ENCODE data around the gene VPS51. TPM values are rescaled to one million over a fixed set of nuclear protein-coding genes. Genes with fewer than 3 reads are reported as not detected.

The VPS51 gene
- polyA plus RNA-seq, 1 donor from 2014 or later: 230 TPM

DNA sequence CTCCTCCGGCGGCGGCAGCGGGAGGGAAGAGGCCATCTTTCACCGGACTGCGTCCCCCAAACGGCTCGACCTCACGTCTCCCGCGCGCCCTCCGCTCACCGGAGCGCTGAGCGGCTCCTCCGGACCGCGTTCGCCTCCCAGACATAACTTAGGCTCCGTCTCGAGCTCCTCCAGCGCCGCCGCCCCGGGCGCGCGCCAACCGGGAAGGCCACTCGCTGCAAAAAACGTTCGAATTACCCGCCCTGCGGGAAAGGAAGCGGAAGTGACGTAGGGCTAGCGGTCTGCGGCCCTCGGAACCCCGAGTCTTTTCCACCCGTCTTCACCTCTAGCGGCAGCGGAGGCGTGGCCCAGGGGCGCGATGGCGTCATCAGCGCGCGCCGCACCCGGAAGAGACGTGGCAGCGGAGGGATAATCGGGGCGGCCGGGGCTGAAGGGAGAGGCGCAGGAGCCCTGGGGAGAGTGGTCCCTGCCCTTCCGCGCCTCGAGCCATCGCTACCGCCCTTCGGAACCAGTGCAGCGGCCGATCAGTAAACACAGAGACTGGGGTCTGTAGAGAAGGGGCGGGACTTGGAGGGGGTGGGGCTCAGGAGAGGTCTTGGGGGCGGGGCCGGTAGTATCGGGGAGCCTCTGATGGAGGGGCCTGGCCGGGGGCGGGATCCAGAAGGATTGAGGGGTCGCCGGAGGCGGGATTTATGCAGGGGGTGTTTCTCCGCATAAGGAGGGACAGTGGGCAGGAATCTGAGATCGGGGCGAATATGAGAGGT, 12.0 kb upstream of the VPS51 start, which contains the start of the genes CDCA5 and ZFPL1:
Gene CDCA5, minus strand, starts transcription at position 207 of the 764 bp plus-strand sequence. Its CDS starts 62 bp downstream, at position 145.
Gene ZFPL1, plus strand, starts transcription at position 389 of the 764 bp plus-strand sequence. CDS start 477 bp downstream, outside the sequence.
- TF ChIP-seq RAD21 (conservative IDR thresholded peaks at IDR 0.05) (peak; percentile 19), MXI1 (conservative IDR thresholded peaks at IDR 0.05; ENCODE audit: poor library complexity, severe bottlenecking) (peak; percentile 100), EZH2 (IDR thresholded peaks at IDR 0.05; ENCODE audit: borderline replicate concordance, insufficient read depth, low read length, poor library complexity, severe bottlenecking) (no peak), EP300 (conservative IDR thresholded peaks at IDR 0.05; ENCODE audit: poor library complexity, severe bottlenecking) (peak; percentile 81), POLR2AphosphoS5 (IDR thresholded peaks at IDR 0.05) (peak; percentile 96), SMC3 (conservative IDR thresholded peaks at IDR 0.05; ENCODE audit: poor library complexity) (peak; percentile 26), TAF1 (IDR thresholded peaks at IDR 0.05; ENCODE audit: low read depth) (peak; percentile 80)
- TF ChIP-seq, protein P1, sequence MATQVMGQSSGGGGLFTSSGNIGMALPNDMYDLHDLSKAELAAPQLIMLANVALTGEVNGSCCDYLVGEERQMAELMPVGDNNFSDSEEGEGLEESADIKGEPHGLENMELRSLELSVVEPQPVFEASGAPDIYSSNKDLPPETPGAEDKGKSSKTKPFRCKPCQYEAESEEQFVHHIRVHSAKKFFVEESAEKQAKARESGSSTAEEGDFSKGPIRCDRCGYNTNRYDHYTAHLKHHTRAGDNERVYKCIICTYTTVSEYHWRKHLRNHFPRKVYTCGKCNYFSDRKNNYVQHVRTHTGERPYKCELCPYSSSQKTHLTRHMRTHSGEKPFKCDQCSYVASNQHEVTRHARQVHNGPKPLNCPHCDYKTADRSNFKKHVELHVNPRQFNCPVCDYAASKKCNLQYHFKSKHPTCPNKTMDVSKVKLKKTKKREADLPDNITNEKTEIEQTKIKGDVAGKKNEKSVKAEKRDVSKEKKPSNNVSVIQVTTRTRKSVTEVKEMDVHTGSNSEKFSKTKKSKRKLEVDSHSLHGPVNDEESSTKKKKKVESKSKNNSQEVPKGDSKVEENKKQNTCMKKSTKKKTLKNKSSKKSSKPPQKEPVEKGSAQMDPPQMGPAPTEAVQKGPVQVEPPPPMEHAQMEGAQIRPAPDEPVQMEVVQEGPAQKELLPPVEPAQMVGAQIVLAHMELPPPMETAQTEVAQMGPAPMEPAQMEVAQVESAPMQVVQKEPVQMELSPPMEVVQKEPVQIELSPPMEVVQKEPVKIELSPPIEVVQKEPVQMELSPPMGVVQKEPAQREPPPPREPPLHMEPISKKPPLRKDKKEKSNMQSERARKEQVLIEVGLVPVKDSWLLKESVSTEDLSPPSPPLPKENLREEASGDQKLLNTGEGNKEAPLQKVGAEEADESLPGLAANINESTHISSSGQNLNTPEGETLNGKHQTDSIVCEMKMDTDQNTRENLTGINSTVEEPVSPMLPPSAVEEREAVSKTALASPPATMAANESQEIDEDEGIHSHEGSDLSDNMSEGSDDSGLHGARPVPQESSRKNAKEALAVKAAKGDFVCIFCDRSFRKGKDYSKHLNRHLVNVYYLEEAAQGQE (IDR thresholded peaks at IDR 0.05; ENCODE audit: borderline replicate concordance): peak; percentile 71
- TF ChIP-seq, protein P2, sequence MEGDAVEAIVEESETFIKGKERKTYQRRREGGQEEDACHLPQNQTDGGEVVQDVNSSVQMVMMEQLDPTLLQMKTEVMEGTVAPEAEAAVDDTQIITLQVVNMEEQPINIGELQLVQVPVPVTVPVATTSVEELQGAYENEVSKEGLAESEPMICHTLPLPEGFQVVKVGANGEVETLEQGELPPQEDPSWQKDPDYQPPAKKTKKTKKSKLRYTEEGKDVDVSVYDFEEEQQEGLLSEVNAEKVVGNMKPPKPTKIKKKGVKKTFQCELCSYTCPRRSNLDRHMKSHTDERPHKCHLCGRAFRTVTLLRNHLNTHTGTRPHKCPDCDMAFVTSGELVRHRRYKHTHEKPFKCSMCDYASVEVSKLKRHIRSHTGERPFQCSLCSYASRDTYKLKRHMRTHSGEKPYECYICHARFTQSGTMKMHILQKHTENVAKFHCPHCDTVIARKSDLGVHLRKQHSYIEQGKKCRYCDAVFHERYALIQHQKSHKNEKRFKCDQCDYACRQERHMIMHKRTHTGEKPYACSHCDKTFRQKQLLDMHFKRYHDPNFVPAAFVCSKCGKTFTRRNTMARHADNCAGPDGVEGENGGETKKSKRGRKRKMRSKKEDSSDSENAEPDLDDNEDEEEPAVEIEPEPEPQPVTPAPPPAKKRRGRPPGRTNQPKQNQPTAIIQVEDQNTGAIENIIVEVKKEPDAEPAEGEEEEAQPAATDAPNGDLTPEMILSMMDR (IDR thresholded peaks at IDR 0.05; ENCODE audit: poor library complexity, severe bottlenecking): no peak
- no peaks in the 10 kb centered on the region for H3K9me2 ChIP-seq (ENCODE audit: insufficient read depth, low read length)
- H3K4me2 ChIP-seq (ENCODE audit: low read length): peak within 1 kb of the TSS; percentile 88
- peak within 1 kb of the TSS; percentile 65 for H2AFZ ChIP-seq (ENCODE audit: low read depth, low read length)
- H4K20me1 ChIP-seq (ENCODE audit: insufficient read depth): no peaks in the 10 kb centered on the region
- no peaks in the 10 kb centered on the region for H3K9me3 ChIP-seq (ENCODE audit: low read length)
- peak within 1 kb of the TSS; percentile 85 for H3K27ac ChIP-seq (ENCODE audit: low read length)
- H3K36me3 ChIP-seq (ENCODE audit: insufficient read depth, low read length): no peaks in the 10 kb centered on the region
- peak within 1 kb of the TSS; percentile 84 for H3K4me3 ChIP-seq (ENCODE audit: low read length)
- H3F3A ChIP-seq (ENCODE audit: insufficient read depth, low read length, poor library complexity, severe bottlenecking): no peaks in the 10 kb centered on the region
- H3K79me2 ChIP-seq (replicated peaks; ENCODE audit: insufficient read depth, low read length): peaks cover 23% of the 10 kb centered on the region
- no peaks in the 10 kb centered on the region for H3K27me3 ChIP-seq (ENCODE audit: insufficient read depth, low read depth, low read length)
- H3K9ac ChIP-seq (ENCODE audit: low read length): peak within 1 kb of the TSS; percentile 84

DNA sequence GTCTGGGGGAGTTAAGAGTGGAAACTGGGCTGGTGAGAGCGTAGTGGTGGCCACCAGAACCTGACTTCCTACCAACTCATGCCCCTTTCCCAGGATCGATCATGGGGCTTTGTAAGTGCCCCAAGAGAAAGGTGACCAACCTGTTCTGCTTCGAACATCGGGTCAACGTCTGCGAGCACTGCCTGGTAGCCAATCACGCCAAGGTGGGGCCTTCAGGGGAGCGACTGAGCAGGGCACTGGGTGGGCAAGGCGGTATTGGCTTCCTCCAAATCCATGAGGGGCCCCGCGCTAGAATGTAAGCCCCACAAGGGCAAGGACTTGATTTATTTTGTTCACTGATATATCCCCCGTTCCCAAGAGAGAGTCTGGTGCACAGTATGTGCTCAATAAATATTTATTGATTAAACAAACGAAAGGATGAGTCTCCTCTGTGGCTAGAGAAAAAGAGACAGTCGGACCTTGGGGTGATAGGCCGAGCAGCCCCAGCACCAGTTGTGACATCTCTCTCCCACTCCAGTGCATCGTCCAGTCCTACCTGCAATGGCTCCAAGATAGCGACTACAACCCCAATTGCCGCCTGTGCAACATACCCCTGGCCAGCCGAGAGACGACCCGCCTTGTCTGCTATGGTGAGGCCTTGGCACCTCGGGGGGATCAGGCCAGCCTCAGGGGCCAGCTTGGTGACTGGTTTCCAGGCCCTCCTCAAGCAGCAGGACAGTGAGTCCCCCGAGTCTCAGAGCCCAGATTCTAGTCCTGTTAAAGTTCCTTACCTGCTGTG, 11.2 kb upstream of the VPS51 start:
- H3K9me3 ChIP-seq (ENCODE audit: low read length): no peaks in the 10 kb centered on the region
- peak overlapping the region; percentile 65 for H2AFZ ChIP-seq (ENCODE audit: low read depth, low read length)
- H3K9ac ChIP-seq (ENCODE audit: low read length): peak overlapping the region; percentile 84
- peak overlapping the region; percentile 85 for H3K27ac ChIP-seq (ENCODE audit: low read length)
- no peaks in the 10 kb centered on the region for H4K20me1 ChIP-seq (ENCODE audit: insufficient read depth)
- peaks cover 23% of the 10 kb centered on the region for H3K79me2 ChIP-seq (replicated peaks; ENCODE audit: insufficient read depth, low read length)
- H3K4me2 ChIP-seq (ENCODE audit: low read length): peak overlapping the region; percentile 88
- TF ChIP-seq, protein P2 (IDR thresholded peaks at IDR 0.05; ENCODE audit: poor library complexity, severe bottlenecking): no peak
- TF ChIP-seq EZH2 (IDR thresholded peaks at IDR 0.05; ENCODE audit: borderline replicate concordance, insufficient read depth, low read length, poor library complexity, severe bottlenecking) (no peak), MXI1 (conservative IDR thresholded peaks at IDR 0.05; ENCODE audit: poor library complexity, severe bottlenecking) (no peak), RAD21 (conservative IDR thresholded peaks at IDR 0.05) (no peak), TAF1 (IDR thresholded peaks at IDR 0.05; ENCODE audit: low read depth) (no peak)
- TF ChIP-seq, protein P1 (IDR thresholded peaks at IDR 0.05; ENCODE audit: borderline replicate concordance): no peak
- no peaks in the 10 kb centered on the region for H3F3A ChIP-seq (ENCODE audit: insufficient read depth, low read length, poor library complexity, severe bottlenecking)
- no peaks in the 10 kb centered on the region for H3K27me3 ChIP-seq (ENCODE audit: insufficient read depth, low read depth, low read length)
- no peaks in the 10 kb centered on the region for H3K9me2 ChIP-seq (ENCODE audit: insufficient read depth, low read length)
- peak overlapping the region; percentile 84 for H3K4me3 ChIP-seq (ENCODE audit: low read length)
- no peaks in the 10 kb centered on the region for H3K36me3 ChIP-seq (ENCODE audit: insufficient read depth, low read length)

All from neural cell (in vitro differentiated cells).